GM18858 (cell line): ENCODE results near the gene CAMTA1.

Experiments used
- ATAC-seq: cut with Tn5 transposase; IDR thresholded peaks from one replicate; pipeline ENCODE4 v1.9.1; 2021; ENCODE audit not compliant: unreplicated experiment

CAMTA1 gene

DNA sequence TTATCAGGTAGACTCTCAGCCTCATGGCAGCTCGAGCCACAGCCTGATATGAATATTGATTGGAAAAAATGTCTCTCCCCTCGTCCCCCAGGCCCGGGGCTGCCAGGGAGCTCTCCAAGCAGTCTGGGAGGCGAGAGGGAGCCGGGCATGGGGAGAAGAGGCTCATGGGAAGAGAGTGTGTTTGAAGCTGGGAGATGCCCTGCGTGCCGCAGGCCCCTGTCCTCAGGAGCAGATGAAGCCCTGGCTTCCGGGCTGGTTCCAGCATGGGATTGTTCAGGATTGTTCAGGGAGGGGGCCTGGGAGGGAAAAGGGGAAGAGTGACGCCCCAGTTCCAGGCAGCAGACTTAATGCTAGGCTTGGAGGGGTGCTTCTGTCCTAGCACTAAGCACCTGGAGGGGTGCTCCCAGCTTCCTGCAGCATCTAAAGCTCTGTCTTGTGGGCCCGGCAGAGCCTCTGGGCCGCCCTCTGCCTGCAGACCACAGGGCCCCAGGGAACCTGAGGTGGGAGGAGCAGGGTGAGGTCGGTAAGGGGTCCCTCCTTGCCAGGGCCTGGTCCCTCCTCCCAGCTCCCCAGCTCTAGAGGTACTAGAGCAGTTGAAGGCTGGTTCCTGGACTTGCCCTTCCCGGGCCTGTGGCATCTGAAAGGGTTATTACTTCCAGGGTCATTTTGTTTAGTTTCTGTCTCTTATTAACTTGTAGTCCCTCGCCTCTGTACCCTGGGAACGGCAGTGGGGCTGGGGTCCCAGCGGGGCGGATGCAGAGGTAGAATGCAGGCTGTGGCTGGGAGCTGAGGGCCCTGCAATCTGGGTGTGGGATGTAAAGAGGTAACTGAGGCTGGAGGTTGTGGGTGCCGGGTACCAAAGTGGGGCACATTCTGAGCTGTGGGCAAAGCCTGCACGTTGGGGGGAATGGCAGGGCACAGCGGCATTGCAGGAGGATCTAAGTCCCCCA lies 651.1 kb downstream of the CAMTA1 start:
- ATAC-seq: no peak

DNA sequence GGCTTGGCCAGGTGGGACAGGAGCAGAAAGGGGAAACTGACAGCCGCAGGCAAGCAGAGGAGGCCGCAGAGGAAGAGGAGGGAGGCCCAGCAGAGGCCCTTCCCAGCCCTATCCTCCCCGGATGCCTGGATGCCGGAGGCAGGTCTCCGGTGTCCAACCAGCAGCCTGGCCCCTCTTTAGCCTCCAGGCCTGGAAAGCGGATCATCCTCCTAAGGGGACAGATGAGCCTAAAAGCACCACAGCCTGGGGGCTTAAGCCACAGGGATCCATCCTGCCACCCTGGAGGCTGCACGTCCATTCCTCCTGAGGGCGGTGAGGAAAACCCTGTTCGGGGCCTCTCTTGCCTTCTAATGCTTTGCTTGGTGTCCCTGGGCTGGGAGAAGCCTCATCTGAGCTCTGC lies 651.8 kb downstream of the CAMTA1 start:
- no peak for ATAC-seq

GRCh38 chr1:7437608-7438395 lies 652.5 kb downstream of the CAMTA1 start:
- ATAC-seq: no peak

DNA sequence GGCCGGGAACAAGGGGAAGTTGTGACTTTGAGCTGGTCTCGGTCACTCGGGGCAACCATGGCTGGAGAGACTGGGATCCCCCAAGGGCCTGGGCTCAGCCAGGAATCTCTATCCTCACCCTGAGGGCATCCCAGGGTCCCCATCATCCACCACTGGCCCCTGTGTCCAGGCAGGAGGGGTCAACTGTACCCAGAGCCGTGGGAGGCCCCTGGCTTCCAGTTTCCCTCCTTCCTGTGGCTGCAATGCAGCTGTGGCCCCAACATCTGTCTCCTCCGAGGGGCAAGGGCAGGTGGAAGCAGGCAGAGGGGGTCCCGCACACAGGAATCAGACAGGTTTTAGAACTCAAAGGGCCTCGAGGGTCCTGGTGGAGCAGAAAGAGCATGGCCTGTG lies 653.1 kb downstream of the CAMTA1 start:
- no peak for ATAC-seq

- no peak for ATAC-seq
Observed at GRCh38 chr1:7438921-7439655, 653.8 kb downstream of the CAMTA1 start.

- ATAC-seq: no peak
Observed at GRCh38 chr1:7440154-7440553, 654.9 kb downstream of the CAMTA1 start.

GRCh38 chr1:7441143-7441841 lies 656.0 kb downstream of the CAMTA1 start:
- no peak for ATAC-seq

- ATAC-seq: no peak
Observed at GRCh38 chr1:7442036-7442435, 656.8 kb downstream of the CAMTA1 start.

DNA sequence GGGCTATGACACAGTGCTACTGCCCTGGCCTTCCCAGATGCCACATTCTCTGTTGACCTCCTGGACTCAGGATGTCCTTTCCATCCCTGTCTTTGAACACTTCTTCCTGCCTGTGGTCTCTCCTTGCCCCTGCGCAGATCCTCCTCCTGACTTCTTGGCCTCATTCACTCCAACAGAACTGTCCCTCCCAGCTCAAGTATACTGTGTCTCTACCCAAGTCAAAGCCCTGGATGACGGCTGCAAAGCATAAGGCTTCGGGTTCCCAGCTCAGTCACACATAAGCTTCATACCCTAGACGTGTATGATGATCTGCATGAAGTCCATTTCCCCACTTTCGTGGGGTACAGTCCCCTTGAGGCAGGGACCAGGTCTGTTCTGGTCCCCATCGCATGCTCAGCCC lies 657.7 kb downstream of the CAMTA1 start:
- ATAC-seq: no peak

DNA sequence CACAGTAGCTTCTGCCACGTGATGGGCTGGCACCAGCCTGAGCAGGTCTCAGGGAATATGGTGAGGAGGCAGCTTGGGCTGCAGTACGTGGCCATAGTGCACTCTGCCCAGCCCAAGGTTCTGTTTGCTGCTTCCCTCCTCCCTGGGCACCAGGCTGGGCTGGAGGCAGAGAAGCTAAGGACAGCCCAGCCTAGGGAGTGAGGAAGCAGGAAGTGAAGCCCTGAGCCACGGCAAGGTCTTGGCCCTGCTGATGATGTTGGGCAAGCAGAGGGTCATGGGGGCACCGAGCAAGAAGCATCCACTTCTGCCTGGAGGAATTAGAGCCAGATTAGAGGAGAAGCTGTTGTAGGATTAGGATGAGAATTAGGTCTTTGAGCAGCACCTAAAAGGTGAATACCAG lies 659.1 kb downstream of the CAMTA1 start:
- ATAC-seq: no peak

GRCh38 chr1:7447093-7447492 lies 661.8 kb downstream of the CAMTA1 start:
- ATAC-seq: no peak

DNA sequence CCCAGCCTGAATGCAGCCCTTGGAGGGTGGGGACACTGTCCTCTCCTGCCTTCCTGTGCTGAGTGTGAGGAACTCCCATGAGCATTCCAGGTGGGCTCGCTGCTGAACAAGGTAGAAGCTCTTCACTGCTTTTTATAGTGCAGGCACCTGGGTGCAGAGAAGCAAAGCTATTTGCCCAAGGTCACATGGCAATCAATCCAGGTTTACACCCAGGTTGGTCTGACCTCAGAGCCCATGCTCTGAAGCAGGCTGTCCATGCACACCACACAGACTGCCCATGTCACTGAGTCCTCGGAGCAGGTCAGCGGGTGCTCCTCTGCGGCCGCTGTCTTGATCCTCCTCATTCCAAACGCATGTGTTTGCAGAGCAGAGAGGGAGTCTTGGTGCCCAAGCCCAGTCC lies 662.5 kb downstream of the CAMTA1 start:
- ATAC-seq: no peak

- no peak for ATAC-seq
Observed at GRCh38 chr1:7448986-7449385, 663.7 kb downstream of the CAMTA1 start.

DNA sequence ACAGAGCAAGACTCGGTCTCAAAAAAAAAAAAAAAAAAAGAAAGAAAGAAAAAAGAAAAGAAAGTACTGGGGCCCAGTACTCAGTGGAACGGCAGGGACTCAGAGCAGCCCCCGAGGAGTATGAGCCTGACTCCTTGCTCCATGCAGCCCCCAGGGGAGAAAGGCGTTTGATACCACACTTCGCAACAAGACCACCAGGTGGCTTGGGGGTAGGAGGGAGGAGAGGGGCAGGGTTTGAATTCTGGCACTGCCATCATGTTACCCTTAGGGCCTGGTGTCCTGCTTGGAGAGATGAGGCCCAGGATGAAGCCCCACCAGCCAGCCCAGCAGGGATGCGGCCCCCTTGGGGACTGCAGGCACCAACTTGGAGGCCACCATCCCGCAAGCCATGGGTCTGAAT lies 664.5 kb downstream of the CAMTA1 start:
- no peak for ATAC-seq

DNA sequence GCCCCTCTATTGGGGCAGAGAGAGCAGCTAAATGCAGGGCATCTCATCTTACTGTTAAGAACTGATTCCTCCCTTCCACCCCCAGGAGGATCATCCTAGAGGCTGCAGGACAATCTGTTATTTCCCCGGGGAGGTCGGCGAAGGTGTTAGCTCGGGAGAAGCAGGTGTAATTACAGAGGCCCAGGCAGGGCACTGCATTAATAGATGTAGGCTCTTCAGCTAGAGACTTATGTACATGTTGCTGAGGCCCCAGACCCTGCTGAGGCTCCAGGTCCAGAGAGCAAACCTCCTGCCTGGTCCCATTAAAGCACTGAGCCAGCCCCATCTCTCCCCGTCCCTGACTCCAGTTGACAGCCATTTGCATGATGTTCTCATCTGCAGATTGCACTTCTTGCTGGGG lies 665.6 kb downstream of the CAMTA1 start:
- no peak for ATAC-seq

- no peak for ATAC-seq
Observed at GRCh38 chr1:7453038-7453437, 667.8 kb downstream of the CAMTA1 start.

- no peak for ATAC-seq
Observed at GRCh38 chr1:7454052-7454815, 669.0 kb downstream of the CAMTA1 start.

DNA sequence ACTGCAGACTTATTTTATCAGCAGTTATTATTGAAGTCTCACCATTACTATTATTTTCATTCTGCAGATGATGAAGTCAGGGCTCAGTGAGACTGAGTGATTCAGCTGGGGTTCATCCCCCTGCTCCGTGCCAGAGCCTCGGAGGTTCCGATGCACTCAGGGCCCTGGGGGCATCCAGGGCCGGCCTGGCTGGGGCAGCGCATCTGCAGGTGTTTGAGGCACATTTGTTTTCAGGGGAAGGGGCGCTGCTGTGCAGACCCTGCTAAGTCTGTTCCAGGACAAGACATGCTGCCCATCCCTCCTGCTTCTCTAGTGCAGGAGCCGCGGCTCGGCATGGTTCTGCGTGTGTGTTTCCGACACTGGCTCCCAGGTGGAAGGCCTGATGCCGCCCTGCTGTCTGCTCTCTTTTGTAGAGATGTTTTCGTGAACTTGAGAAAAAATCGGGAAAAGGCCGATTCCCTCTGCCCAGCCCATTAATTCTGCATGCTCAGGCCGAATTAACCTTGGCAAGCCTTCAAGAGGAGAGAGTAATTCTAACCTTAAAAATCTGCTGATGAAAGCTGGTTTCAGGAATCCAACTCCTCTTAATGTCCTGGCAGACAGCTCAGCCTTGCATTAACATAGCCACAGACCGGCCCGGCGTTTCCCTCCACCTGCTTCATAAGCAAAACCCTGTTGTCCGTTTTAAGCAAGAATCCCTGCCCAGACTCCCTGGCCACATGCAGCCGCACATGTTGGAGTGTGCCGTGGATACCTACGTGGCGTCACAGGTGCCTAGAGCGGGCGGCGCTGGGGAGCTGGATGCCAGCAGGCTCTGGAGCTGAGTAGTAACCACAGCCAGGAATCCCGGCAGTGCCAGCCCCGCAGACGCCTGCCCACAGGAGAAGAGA lies 669.9 kb downstream of the CAMTA1 start:
- ATAC-seq: no peak
